RWPE1 (cell line): Measurements from ENCODE around the gene ADH5.

ENCODE experiments used
- CTCF ChIA-PET: fragments of 350-600 bp; sonication (Branson Sonifier 250); formaldehyde crosslinking; extraction: SDS; loops from one replicate; lab custom pipeline; 2021; lab: Yijun Ruan, JAX
- POLR2A ChIA-PET: fragments of 400-600 bp; formaldehyde crosslinking; extraction: SDS; loops from one replicate; lab custom pipeline; 2020; ENCODE audit warnings: antibody characterized with exemption; ENCODE audit not compliant: low non-redundant PET; lab: Yijun Ruan, JAX
- DNase-seq: peaks from one replicate; pipeline ENCODE4 v3.0.0; 2012; ENCODE audit warnings: low spot score
- H3K27ac ChIP-seq: fragments of 450-650 bp; 2 replicates; pipeline ENCODE4 v1.5.1; 2017
- CTCF ChIP-seq: fragments of 450-650 bp; conservative IDR thresholded peaks from 2 replicates; pipeline ENCODE4 v1.5.1; 2017; ENCODE audit warnings: low read depth, mild to moderate bottlenecking

The ADH5 gene

GRCh38 chr4:99061048-99061700, 27.4 kb downstream of the ADH5 start:
- DNase-seq: no peak
- CTCF ChIA-PET: no interaction called here
- no peak for TF ChIP-seq CTCF
- POLR2A ChIA-PET: no interaction called here
- H3K27ac ChIP-seq: peak overlapping the region; percentile 91; the same call in 1 of the 2 replicates

DNA sequence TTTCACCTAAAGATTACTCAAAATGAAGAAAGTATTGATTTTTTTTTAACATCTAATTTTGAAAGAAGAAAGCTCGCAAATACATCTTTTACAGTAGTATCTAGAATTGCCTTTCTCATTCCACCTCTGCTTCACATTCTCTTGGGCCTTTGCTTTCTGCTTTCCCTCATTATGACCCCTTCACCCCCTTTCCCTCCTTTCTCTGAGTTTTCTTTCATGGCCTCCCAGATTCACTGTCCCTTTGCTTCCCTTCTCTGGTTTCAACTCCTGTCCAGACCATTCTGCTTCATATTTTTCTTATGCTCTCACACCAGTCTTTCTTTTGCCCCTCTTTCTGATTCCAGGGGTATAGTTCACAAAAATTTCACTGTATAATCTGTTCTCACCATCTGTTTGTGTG, 29.0 kb downstream of the ADH5 start:
- TF ChIP-seq CTCF: no peak
- CTCF ChIA-PET: interaction anchor here (0.6 kb wide), 1 partner anchor 245 kb away, joined by 3 read pairs; no protein-coding TSS in a partner anchor
- POLR2A ChIA-PET: no interaction called here
- no peak overlapping the region for H3K27ac ChIP-seq
- DNase-seq: no peak

DNA sequence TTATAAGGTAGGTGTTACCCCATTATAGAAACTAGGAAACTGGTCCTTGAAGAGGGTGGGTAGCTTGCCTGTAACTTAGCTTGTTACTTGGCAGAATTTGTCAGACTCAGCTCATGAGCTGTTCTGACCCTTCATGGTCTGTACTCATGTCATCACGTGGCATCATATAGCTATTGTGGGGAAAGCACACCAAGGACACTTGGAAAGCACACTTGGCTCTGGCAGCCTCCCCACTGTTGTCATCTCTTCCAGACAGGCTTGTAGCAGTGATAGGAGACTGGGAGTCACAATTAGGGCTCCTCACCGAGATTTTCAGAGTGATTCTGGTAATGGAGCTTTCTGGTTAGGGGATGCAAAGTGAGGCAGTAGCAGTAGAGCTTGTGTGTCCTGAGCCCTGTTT, 30.4 kb downstream of the ADH5 start:
- TF ChIP-seq CTCF: no peak
- ChIA-PET POLR2A (no interaction called here), CTCF (interaction anchor here (2.9 kb wide), 1 partner anchor 63 kb away, joined by 31 read pairs; the partner anchor contains the start of gene METAP1)
- no peak for DNase-seq
- H3K27ac ChIP-seq: no peak overlapping the region; the same call in 1 of the 2 replicates

GRCh38 chr4:99054428-99054994, 34.1 kb downstream of the ADH5 start:
- no peak for DNase-seq
- ChIA-PET CTCF (interaction anchor here (1.2 to 1.5 kb wide), 2 partner anchors 47 to 59 kb away, joined by 4 to 5 read pairs; partner anchors contain the start of gene METAP1), POLR2A (no interaction called here)
- no peak for TF ChIP-seq CTCF
- H3K27ac ChIP-seq: no peak overlapping the region

GRCh38 chr4:99052902-99053301, 35.7 kb downstream of the ADH5 start:
- no peak for TF ChIP-seq CTCF
- CTCF ChIA-PET: interaction anchor here (1.2 kb wide), 1 partner anchor 57 kb away, joined by 5 read pairs; the partner anchor contains the start of gene METAP1
- POLR2A ChIA-PET: no interaction called here

DNA sequence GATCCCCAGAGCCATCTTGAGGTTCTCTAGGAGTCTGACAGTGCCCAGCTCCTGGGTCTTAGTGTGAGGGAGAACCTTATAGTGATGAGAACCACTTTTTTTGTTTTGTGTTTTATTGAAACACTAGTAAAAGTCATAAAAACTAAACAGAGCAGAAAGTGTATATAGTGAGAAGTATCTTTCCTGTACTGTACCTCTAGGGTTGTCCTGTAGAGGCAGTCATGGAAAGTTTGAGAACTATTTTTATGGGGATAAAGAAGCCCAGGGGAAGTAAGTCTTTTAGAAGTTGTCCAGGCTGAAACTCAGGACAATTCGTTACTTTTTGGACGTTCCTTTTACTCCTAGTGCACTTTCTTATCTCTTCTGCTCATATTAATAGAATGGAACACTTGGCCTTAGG, 40.9 kb downstream of the ADH5 start:
- POLR2A ChIA-PET: no interaction called here
- no peak overlapping the region for H3K27ac ChIP-seq

More at GRCh38 chr4:99052902-99053301, 35.7 kb downstream of the ADH5 start:
- DNase-seq: no peak
- H3K27ac ChIP-seq: no peak overlapping the region

More for the DNA sequence above, 40.9 kb downstream of the ADH5 start:
- DNase-seq: no peak
- CTCF ChIA-PET: interaction anchor here (0.7 kb wide), 1 partner anchor 18 kb away, joined by 3 read pairs; no protein-coding TSS in a partner anchor
- TF ChIP-seq CTCF: no peak
